Measurements from ENCODE around the gene VPS37C.

The VPS37C gene

GRCh38 chr11:61092908-61093763, 68.1 kb downstream of the VPS37C start:
- no peak for TF ChIP-seq CTCF (IDR thresholded peaks at IDR 0.05)

DNA sequence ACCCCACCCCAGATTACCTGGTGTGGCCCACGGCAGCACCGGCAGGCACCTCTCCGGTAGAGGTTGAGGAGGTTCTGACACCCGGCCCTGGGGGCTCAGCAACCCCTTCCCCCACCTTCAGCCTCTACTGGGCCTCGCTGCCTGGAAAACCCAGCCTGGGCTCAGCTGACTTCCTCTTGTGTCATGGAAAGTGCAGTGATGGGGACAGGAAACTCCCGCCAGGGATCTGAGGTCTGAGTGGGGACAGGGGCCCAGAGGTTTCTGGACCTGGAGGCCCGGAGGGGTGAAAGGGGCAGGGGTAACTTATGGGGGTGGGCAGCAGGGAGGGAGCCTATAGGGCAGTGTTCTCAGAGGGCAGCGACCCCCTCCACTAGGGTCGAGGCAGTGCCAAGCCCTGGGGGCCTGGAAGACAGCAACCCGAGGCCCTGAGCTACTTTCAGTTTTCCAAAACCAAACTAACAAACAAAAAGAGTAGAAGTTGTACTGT, 68.9 kb downstream of the VPS37C start:
- TF ChIP-seq CTCF (IDR thresholded peaks at IDR 0.05), result no peak

- TF ChIP-seq CTCF (IDR thresholded peaks at IDR 0.05), result no peak
These were observed 69.6 kb downstream of the VPS37C start for GRCh38 chr11:61091373-61092279.

- TF ChIP-seq CTCF (IDR thresholded peaks at IDR 0.05), result no peak
These were observed 70.2 kb downstream of the VPS37C start for GRCh38 chr11:61090982-61091372.

GRCh38 chr11:61090521-61090920, 70.7 kb downstream of the VPS37C start:
- TF ChIP-seq CTCF (IDR thresholded peaks at IDR 0.05), result no peak

- no peak for TF ChIP-seq CTCF (IDR thresholded peaks at IDR 0.05)
These were observed 71.3 kb downstream of the VPS37C start for GRCh38 chr11:61089806-61090491.
